ENCODE results near the gene TBL1X.
"Not testable (repeated sequence)": the region's sequence is repeated elsewhere in the genome, so short reads cannot be mapped to it uniquely, and the experiment has no call there.

Gene TBL1X

DNA sequence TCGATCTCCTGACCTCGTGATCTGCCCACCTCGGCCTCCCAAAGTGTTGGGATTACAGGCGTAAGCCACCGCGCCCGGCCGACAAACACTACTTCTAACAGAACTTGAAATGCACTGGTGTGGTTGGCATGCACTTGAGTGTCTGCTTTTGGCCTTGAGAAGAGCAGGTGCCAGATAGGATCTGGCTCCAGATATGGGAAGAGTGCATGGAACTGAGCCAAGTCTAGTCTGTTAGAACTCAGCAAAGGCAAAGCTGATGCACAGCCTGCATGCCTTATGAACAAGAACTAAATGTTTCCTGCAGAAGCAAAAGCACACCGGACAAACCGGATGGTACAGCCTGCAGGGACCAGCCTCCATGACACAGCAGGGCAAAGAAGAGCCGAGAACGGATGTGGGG, 35.1 kb upstream of the TBL1X start:
- H3K36me3 ChIP-seq (ENCODE audit: control insufficient read depth, insufficient read depth, low read length) = no peaks in the 10 kb centered on the region
- H2AFZ ChIP-seq = no peak overlapping the region
- H3K4me2 ChIP-seq (ENCODE audit: low read length) = no peak overlapping the region
- H3K27me3 ChIP-seq (ENCODE audit: control insufficient read depth, insufficient read depth, low read length) = no peaks in the 10 kb centered on the region
- H3K4me1 ChIP-seq = no peaks in the 10 kb centered on the region
- TF ChIP-seq, protein P1, sequence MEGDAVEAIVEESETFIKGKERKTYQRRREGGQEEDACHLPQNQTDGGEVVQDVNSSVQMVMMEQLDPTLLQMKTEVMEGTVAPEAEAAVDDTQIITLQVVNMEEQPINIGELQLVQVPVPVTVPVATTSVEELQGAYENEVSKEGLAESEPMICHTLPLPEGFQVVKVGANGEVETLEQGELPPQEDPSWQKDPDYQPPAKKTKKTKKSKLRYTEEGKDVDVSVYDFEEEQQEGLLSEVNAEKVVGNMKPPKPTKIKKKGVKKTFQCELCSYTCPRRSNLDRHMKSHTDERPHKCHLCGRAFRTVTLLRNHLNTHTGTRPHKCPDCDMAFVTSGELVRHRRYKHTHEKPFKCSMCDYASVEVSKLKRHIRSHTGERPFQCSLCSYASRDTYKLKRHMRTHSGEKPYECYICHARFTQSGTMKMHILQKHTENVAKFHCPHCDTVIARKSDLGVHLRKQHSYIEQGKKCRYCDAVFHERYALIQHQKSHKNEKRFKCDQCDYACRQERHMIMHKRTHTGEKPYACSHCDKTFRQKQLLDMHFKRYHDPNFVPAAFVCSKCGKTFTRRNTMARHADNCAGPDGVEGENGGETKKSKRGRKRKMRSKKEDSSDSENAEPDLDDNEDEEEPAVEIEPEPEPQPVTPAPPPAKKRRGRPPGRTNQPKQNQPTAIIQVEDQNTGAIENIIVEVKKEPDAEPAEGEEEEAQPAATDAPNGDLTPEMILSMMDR (IDR thresholded peaks at IDR 0.05) = no peak
- H3K9me3 ChIP-seq (ENCODE audit: control insufficient read depth, low read length) = no peaks in the 10 kb centered on the region
- no peaks in the 10 kb centered on the region for H3K79me2 ChIP-seq
- H3K4me3 ChIP-seq (ENCODE audit: low read depth, low read length) = no peak overlapping the region
- no peak overlapping the region for H3K27ac ChIP-seq
- H3K9ac ChIP-seq = no peak overlapping the region

DNA sequence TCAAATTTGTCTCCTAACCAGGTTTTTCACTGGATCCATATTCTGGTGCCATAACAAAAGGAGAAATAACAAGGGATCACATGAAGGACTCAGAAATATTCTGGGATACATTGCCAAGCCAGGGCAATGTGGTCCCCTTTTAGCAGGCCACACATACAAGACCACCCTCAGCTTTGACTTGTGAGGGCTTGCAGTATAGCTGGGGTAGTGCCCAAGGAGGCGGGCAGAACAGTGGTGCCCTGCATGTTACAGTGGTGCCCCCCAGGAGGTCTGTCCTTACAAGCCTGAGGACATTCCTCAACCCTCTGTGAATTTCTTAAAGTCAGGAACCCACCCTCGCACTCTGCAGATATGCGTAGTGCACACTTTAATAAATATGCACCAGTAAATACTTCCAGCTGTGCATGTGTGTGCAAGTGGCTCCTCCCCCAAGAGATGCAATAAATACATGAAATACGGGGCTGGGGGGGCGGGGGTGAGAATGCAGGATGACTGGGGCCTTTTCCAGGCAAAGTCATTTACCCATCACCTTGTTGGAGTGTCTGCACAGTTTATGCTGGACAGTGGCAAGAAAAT, 34.4 kb upstream of the TBL1X start:
- Histone ChIP-seq H3K79me2 (no peaks in the 10 kb centered on the region), H3K4me3 (ENCODE audit: low read depth, low read length) (no peak overlapping the region), H3K27ac (no peak overlapping the region), H3K27me3 (ENCODE audit: control insufficient read depth, insufficient read depth, low read length) (no peaks in the 10 kb centered on the region), H3K9me3 (ENCODE audit: control insufficient read depth, low read length) (no peaks in the 10 kb centered on the region), H3K4me1 (no peaks in the 10 kb centered on the region), H3K9ac (no peak overlapping the region), H2AFZ (no peak overlapping the region), H3K4me2 (ENCODE audit: low read length) (no peak overlapping the region), H3K36me3 (ENCODE audit: control insufficient read depth, insufficient read depth, low read length) (no peaks in the 10 kb centered on the region)
- TF ChIP-seq, protein P1 (IDR thresholded peaks at IDR 0.05) = no peak

- H3K4me2 ChIP-seq (ENCODE audit: low read length) = no peak overlapping the region
- H3K79me2 ChIP-seq = no peaks in the 10 kb centered on the region
- H3K27me3 ChIP-seq (ENCODE audit: control insufficient read depth, insufficient read depth, low read length) = no peaks in the 10 kb centered on the region
- H3K4me3 ChIP-seq (ENCODE audit: low read depth, low read length) = no peak overlapping the region
- no peak overlapping the region for H2AFZ ChIP-seq
- no peak overlapping the region for H3K27ac ChIP-seq
- H3K4me1 ChIP-seq = no peaks in the 10 kb centered on the region
- H3K9me3 ChIP-seq (ENCODE audit: control insufficient read depth, low read length) = no peaks in the 10 kb centered on the region
- no peak overlapping the region for H3K9ac ChIP-seq
- H3K36me3 ChIP-seq (ENCODE audit: control insufficient read depth, insufficient read depth, low read length) = no peaks in the 10 kb centered on the region
- TF ChIP-seq, protein P1 (IDR thresholded peaks at IDR 0.05) = no peak
Observed at GRCh38 chrX:9431281-9431680, 33.6 kb upstream of the TBL1X start.

GRCh38 chrX:9433596-9433995, 31.3 kb upstream of the TBL1X start:
- H3K27me3 ChIP-seq (ENCODE audit: control insufficient read depth, insufficient read depth, low read length) = no peaks in the 10 kb centered on the region
- H3K4me2 ChIP-seq (ENCODE audit: low read length) = no peak overlapping the region
- H3K36me3 ChIP-seq (ENCODE audit: control insufficient read depth, insufficient read depth, low read length) = no peaks in the 10 kb centered on the region
- H2AFZ ChIP-seq = no peak overlapping the region
- no peak overlapping the region for H3K4me3 ChIP-seq (ENCODE audit: low read depth, low read length)
- H3K9me3 ChIP-seq (ENCODE audit: control insufficient read depth, low read length) = no peaks in the 10 kb centered on the region
- H3K4me1 ChIP-seq = no peaks in the 10 kb centered on the region
- no peaks in the 10 kb centered on the region for H3K79me2 ChIP-seq
- no peak overlapping the region for H3K9ac ChIP-seq
- H3K27ac ChIP-seq = no peak overlapping the region
- TF ChIP-seq, protein P1 (IDR thresholded peaks at IDR 0.05) = no peak

DNA sequence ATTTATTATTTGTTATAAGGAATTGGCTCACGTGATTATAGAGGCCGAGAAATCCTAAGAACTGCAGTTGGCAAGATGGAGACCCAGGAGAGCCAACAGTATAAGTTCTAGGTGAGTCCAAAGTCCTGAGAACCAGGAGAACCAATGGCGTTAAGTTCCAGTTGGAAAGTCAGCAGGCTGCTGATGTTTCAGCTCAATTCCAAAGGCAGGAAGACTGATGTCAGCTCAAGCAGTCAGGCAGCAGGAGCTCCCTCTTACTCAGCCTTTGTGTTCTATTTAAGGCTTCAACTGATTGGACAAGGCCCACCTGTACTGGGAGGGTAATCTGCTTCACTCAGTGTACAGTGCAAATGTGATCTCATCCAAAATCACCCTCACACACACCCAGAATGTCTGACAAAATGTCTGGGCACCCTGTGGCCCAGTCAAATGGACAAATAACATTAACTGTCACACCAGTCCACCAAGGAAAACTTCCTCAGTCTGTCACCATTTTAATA, 30.8 kb upstream of the TBL1X start:
- TF ChIP-seq, protein P1 (IDR thresholded peaks at IDR 0.05) = no peak
- H3K36me3 ChIP-seq (ENCODE audit: control insufficient read depth, insufficient read depth, low read length) = no peaks in the 10 kb centered on the region
- no peak overlapping the region for H3K4me2 ChIP-seq (ENCODE audit: low read length)
- H3K27ac ChIP-seq = no peak overlapping the region
- no peak overlapping the region for H3K9ac ChIP-seq
- H3K79me2 ChIP-seq = no peaks in the 10 kb centered on the region
- H2AFZ ChIP-seq = no peak overlapping the region
- no peaks in the 10 kb centered on the region for H3K4me1 ChIP-seq
- H3K4me3 ChIP-seq (ENCODE audit: low read depth, low read length) = no peak overlapping the region
- no peaks in the 10 kb centered on the region for H3K27me3 ChIP-seq (ENCODE audit: control insufficient read depth, insufficient read depth, low read length)
- H3K9me3 ChIP-seq (ENCODE audit: control insufficient read depth, low read length) = no peaks in the 10 kb centered on the region

- not testable (repeated sequence) for H3K4me3 ChIP-seq (ENCODE audit: low read depth, low read length); H3K27me3 ChIP-seq (ENCODE audit: control insufficient read depth, insufficient read depth, low read length)
Observed at GRCh38 chrX:9435086-9435485, 29.8 kb upstream of the TBL1X start.

More at GRCh38 chrX:9435086-9435485, 29.8 kb upstream of the TBL1X start:
- not testable (repeated sequence) for H3K9me3 ChIP-seq (ENCODE audit: control insufficient read depth, low read length); H2AFZ ChIP-seq; H3K9ac ChIP-seq; H3K27ac ChIP-seq; H3K79me2 ChIP-seq; H3K36me3 ChIP-seq (ENCODE audit: control insufficient read depth, insufficient read depth, low read length); H3K4me2 ChIP-seq (ENCODE audit: low read length); H3K4me1 ChIP-seq
